K562 (cell line): ENCODE measurements around the gene SLC31A2. TPM values are rescaled to one million over a fixed set of nuclear protein-coding genes. Genes with fewer than 3 reads are reported as not detected.
"Not testable (repeated sequence)": the region's sequence is repeated elsewhere in the genome, so short reads cannot be mapped to it uniquely, and the experiment has no call there.

Source experiments
- ATAC-seq: fragments of 200-7000 bp; cut with Tn5 transposase; 3 replicates; pipeline ENCODE4 v1.9.1; 2020; ENCODE audit warnings: moderate library complexity
- BruUV-seq: library from RNA; stranded (reverse); fragments of 400-500 nt; replicated peaks from 2 replicates; lab custom pipeline; 2021; lab: Mats Ljungman, UMichigan
- CTCF ChIA-PET: fragments of 300-600 bp; formaldehyde crosslinking; extraction: SDS; loops from one replicate; lab custom pipeline; 2021; ENCODE audit warnings: low intra/inter-chr PET ratio; lab: Yijun Ruan, JAX
- POLR2A ChIA-PET: fragments of 300-600, 350-650 bp; sonication (Branson Sonifier 250); formaldehyde crosslinking; extraction: SDS; loops from one replicate; lab custom pipeline; 2021; ENCODE audit warnings: antibody characterized with exemption, inconsistent platforms; lab: Yijun Ruan, JAX
- DNase-seq, 4 experiments: peaks; one replicate each; pipeline versions ENCODE4 v3.0.0 to v3.0.0-alpha.2; 2011 to 2018; ENCODE audit warnings: low spot score in 3 of 4, mixed read lengths in 3 of 4; ENCODE audit errors: extremely low read depth in 1 of 4
- FAIRE-seq: peaks from 2 replicates; lab custom pipeline; 2011; peaks lifted over from hg19 to GRCh38; lab: Jason Lieb, UNC
- H2AFZ ChIP-seq: 2 replicates; pipeline ENCODE4 v1.6.0; 2011; ENCODE audit warnings: low read depth, low read length, control low read depth, inconsistent platforms
- H3K27ac ChIP-seq: fragments of 200-600 bp; 3 replicates; pipeline ENCODE4 v1.8.0; 2011; ENCODE audit warnings: low read depth, mild to moderate bottlenecking, control low read depth, inconsistent platforms, low read length, moderate library complexity, mixed read lengths; ENCODE audit errors: extremely low read depth
- H3K27me3 ChIP-seq, 2 experiments: fragments of 300-600 bp in 1 of 2; 2 replicates in 1 of 2; 3 replicates in 1 of 2; pipeline versions ENCODE4 v1.6.0 to v1.8.0; 2011; ENCODE audit warnings: inconsistent platforms in 2 of 2, low read length in 2 of 2, mild to moderate bottlenecking in 1 of 2, mixed read lengths in 1 of 2, moderate library complexity in 1 of 2; ENCODE audit not compliant: control insufficient read depth in 2 of 2, insufficient read depth in 2 of 2
- H3K36me3 ChIP-seq: fragments of 300-600 bp; 3 replicates; pipeline ENCODE4 v1.8.0; 2011; ENCODE audit warnings: mild to moderate bottlenecking, low read length, inconsistent platforms; ENCODE audit not compliant: control insufficient read depth, insufficient read depth
- H3K4me1 ChIP-seq, 2 experiments: fragments of 200-600 bp in 1 of 2; replicated peaks in 1 of 2; 2 replicates in 1 of 2; 3 replicates in 1 of 2; pipeline versions ENCODE4 v1.5.1 to v1.8.0; 2011; ENCODE audit warnings: inconsistent platforms in 2 of 2, low read length in 2 of 2, mild to moderate bottlenecking in 1 of 2, mixed read lengths in 1 of 2, moderate library complexity in 1 of 2; ENCODE audit not compliant: control insufficient read depth in 2 of 2, insufficient read depth in 2 of 2
- H3K4me2 ChIP-seq: 2 replicates; pipeline ENCODE4 v1.6.1; 2011; ENCODE audit warnings: low read length, control low read depth, inconsistent platforms, mixed read lengths; ENCODE audit not compliant: insufficient read depth
- H3K4me3 ChIP-seq: fragments of 200-600 bp; sonication (generic), shearing (Covaris generic); 2 replicates; pipeline ENCODE4 v1.5.1; 2016; ENCODE audit warnings: control low read depth, inconsistent platforms
- H3K79me2 ChIP-seq: fragments of 200-600 bp; 3 replicates; pipeline ENCODE4 v1.8.0; 2011; ENCODE audit warnings: low read length, inconsistent platforms; ENCODE audit not compliant: control insufficient read depth, insufficient read depth
- H3K9ac ChIP-seq, 2 experiments: 2 replicates each; pipeline versions ENCODE4 v1.6.0 to v1.6.1; 2011; ENCODE audit warnings: low read depth in 2 of 2, low read length in 2 of 2, control low read depth in 1 of 2, inconsistent platforms in 1 of 2, mild to moderate bottlenecking in 1 of 2, mixed read lengths in 1 of 2; ENCODE audit not compliant: insufficient read depth in 1 of 2
- H3K9me1 ChIP-seq: one replicate; pipeline ENCODE4 v1.6.0; 2011; ENCODE audit warnings: inconsistent platforms, mild to moderate bottlenecking, low read length, moderate library complexity; ENCODE audit not compliant: control insufficient read depth, insufficient read depth
- H3K9me3 ChIP-seq: replicated peaks from 2 replicates; pipeline ENCODE4 v1.5.1; 2011; ENCODE audit warnings: low read depth, low read length, inconsistent platforms; ENCODE audit not compliant: control insufficient read depth, insufficient read depth
- H4K20me1 ChIP-seq: replicated peaks from 2 replicates; pipeline ENCODE4 v1.6.1; 2011; ENCODE audit warnings: low read length, inconsistent platforms, mixed read lengths; ENCODE audit not compliant: control insufficient read depth, insufficient read depth
- ID3 ChIP-seq, 2 experiments: fragments of 250-450 bp in 1 of 2; fragments of 450-650 bp in 1 of 2; sonication (Bioruptor Pico) in 1 of 2; IDR thresholded peaks; 2 replicates each; pipeline versions ENCODE4 v1.6.1 to v1.8.0; 2016 to 2021; ENCODE audit warnings: mild to moderate bottlenecking in 2 of 2, moderate library complexity in 2 of 2, missing compliant biosample characterization in 1 of 2, missing genetic modification characterization in 1 of 2
- WGBS: fragments of 100-300 bp; shearing (Covaris generic); methylation state at CpG from one replicate; pipeline ENCODE4 v1.1.6; 2016; ENCODE audit warnings: low coverage, mixed read lengths; ENCODE audit not compliant: insufficient coverage; ENCODE audit errors: missing lambda C conversion rate; 5-methylcytosine and 5-hydroxymethylcytosine counted together
- in situ Hi-C: fragments of 300-500 bp; cut with MboI; formaldehyde crosslinking; loops from 4 replicates; pipeline ENCODE4 v1.15.0; 2018; ENCODE audit warnings: inconsistent platforms, mixed read lengths
- intact Hi-C: fragments of 100-400 bp; cut with micrococcal nuclease; formaldehyde crosslinking; loops from 2 replicates; pipeline ENCODE4 v1.14.2; 2022
- polyA plus RNA-seq, 8 experiments: library from polyadenylated mRNA; depleted of rRNA in 4 of 8; stranded (reverse) in 5 of 8; unstranded in 3 of 8; fragments of >200 nt; fragmentation: Nextera tagmentation in 2 of 8; fragmentation: Illumina TruSeq in 1 of 8; extraction: Ambion mirVana in 2 of 8; extraction: Trizol in 1 of 8; gene quantifications; 2 replicates each; pipeline versions ENCODE4 v1.2.1 to v1.2.3, GENCODE V29; 2011 to 2014; ENCODE audit warnings: inconsistent platforms in 1 of 8, missing spikeins in 1 of 8
- total RNA-seq, 7 experiments: library from RNA; depleted of rRNA in 6 of 7; stranded (reverse); fragments of >200 nt in 6 of 7; fragmentation: Illumina TruSeq in 2 of 7; extraction: Trizol in 2 of 7; gene quantifications; 2 replicates each; pipeline versions ENCODE4 v1.2.1 to v1.2.3, GENCODE V29; 2011 to 2021; ENCODE audit warnings: low replicate concordance in 1 of 7

SLC31A2 gene
- total and polyA plus RNA-seq, 9 of the 15 experiments (the other 6 are each of a cell fraction or from before 2014, with no cell fraction given) = 1.5 to 4.3 (median 2.3) TPM

DNA sequence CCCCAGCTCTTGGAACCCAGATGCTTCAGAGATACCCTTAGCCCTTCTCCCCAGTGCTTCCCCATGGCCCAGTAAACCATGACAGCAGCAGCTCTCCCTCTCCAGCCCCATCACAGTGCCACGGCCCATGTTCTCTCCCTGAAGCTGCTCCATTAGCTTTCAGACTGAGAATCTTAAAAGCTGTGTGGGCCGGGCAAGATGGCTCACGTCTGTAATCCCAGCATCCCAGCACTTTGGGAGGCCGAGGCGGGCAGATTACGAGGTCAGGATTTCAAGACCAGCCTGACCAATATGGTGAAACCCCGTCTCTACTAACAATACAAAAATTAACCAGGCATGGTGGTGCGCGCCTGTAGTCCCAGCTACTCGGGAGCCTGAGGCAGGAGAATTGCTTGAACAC, 1.2 kb upstream of the SLC31A2 start:
- H3K4me1 ChIP-seq = peaks cover 11 to 14% of the 10 kb centered on the region in 2 experiments; a peak in 4 of 5 replicates
- H3K9ac ChIP-seq; H3K4me3 ChIP-seq; H3K4me2 ChIP-seq; H3K9me3 ChIP-seq; ATAC-seq; H3K36me3 ChIP-seq; H4K20me1 ChIP-seq; CTCF ChIA-PET; H2AFZ ChIP-seq; H3K9me1 ChIP-seq; in situ Hi-C loops; intact Hi-C loops; DNase-seq; H3K79me2 ChIP-seq; H3K27ac ChIP-seq; BruUV-seq; FAIRE-seq; TF ChIP-seq ID3 (CRISPR knock-in tag; IDR thresholded peaks at IDR 0.05): not testable (repeated sequence)
- WGBS = 55% methylated on average over 9 of the region's 10 CpGs
- peaks cover 10 to 15% of the 10 kb centered on the region in 2 experiments; a peak in 3 of 5 replicates for H3K27me3 ChIP-seq
- POLR2A ChIA-PET = interaction anchor here (1.2 kb wide), 2 partner anchors 13 to 72 kb away, joined by 3 read pairs; partner anchors contain the start of genes FKBP15 and SLC31A1
- peak; percentile 90; the same call in 1 of the 2 replicates for TF ChIP-seq ID3 (tag; IDR thresholded peaks at IDR 0.05)
